Natural killer cell treated with Interleukin-12 subunit alpha and Interleukin-12 subunit beta and Interleukin-15 and Interleukin-18, amount 100 ng/mL, for 72 hours (primary cell): Measurements from ENCODE around the gene RALGDS. TPM values are rescaled to one million over a fixed set of nuclear protein-coding genes. Genes with fewer than 3 reads are reported as not detected.
"Not testable (repeated sequence)": the region's sequence is repeated elsewhere in the genome, so short reads cannot be mapped to it uniquely, and the experiment has no call there.

Experiments used
- ATAC-seq, 2 donors: fragments of 150-1000 bp; cut with Tn5 transposase in 1 of 2; sonication (Bioruptor Pico), chemical (Tn5 transposase) in 1 of 2; 2 replicates each; pipeline ENCODE4 v1.10.0; 2021
- DNase-seq: peaks from one replicate; pipeline ENCODE4 v3.0.0; 2022; ENCODE audit warnings: low spot score
- H3K27ac Mint-ChIP-seq, 2 donors: 1 replicate in 1 of 2; 2 replicates in 1 of 2; pipeline ENCODE4 v1.8.0; 2022; ENCODE audit warnings: mixed read lengths in 2 of 2, mild to moderate bottlenecking in 1 of 2, moderate library complexity in 1 of 2
- H3K27me3 Mint-ChIP-seq, 2 donors: 1 replicate in 1 of 2; 2 replicates in 1 of 2; pipeline ENCODE4 v1.8.0; 2022; ENCODE audit warnings: mixed read lengths in 2 of 2
- H3K36me3 Mint-ChIP-seq: one replicate; pipeline ENCODE4 v1.8.0; 2022; ENCODE audit warnings: mixed read lengths
- H3K4me1 Mint-ChIP-seq, 2 donors: 1 replicate in 1 of 2; 2 replicates in 1 of 2; pipeline ENCODE4 v1.8.0; 2022; ENCODE audit warnings: low read depth in 2 of 2, mixed read lengths in 2 of 2, mild to moderate bottlenecking in 1 of 2
- H3K4me3 Mint-ChIP-seq: one replicate; pipeline ENCODE4 v1.8.0; 2022; ENCODE audit warnings: mixed read lengths
- H3K9me3 Mint-ChIP-seq: 2 replicates; pipeline ENCODE4 v1.8.0; 2022; ENCODE audit warnings: mixed read lengths
- total RNA-seq, 2 donors: library from RNA; stranded (reverse); gene quantifications; one replicate each; pipeline ENCODE4 v1.2.3, GENCODE V29; 2022

The RALGDS gene
- total RNA-seq, 2 donors from 2014 or later = 138 to 159 TPM

DNA sequence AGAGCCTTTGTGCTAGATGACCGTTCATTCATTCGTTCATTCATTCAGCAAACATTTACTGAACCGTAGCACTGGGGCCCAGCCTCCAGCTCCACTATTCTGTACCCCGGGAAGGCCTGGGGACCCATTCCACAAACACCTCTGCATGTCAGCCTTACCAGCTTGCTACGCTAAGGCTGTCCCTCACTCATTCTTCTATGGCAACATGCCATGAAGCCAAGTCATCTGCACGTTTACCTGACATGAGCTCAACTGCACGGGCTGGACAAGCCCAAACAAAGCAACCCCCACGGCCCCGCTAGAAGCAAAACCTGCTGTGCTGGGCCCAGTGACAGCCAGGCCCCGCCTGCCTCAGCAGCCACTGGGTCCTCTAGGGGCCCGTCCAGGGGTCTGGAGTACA, 53.2 kb downstream of the RALGDS start:
- Mint-ChIP-seq H3K4me1 (peaks cover 0 to 2% of the 10 kb centered on the region in 2 donors), H3K36me3 (no peaks in the 10 kb centered on the region), H3K9me3 (no peaks in the 10 kb centered on the region), H3K27ac (no peak overlapping the region), H3K27me3 (no peaks in the 10 kb centered on the region), H3K4me3 (no peak overlapping the region)
- DNase-seq (no peak), ATAC-seq (no peak)

DNA sequence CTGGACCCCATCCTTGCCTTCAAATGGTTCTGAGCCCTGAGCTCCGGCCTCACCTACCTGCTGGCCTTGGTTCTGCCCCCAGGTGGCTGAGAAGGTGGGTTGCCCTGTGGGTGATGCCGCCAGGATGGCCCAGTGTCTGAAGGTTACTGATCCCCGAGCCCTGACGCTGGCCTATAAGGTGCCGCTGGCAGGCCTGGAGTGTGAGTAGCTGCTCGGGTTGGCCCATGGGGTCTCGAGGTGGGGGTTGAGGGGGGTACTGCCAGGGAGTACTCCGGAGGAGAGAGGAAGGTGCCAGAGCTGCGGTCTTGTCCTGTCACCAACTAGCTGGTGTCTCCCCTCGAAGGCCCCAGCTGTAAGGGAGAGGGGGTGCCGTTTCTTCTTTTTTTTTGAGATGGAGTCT, 54.0 kb downstream of the RALGDS start:
- Mint-ChIP-seq H3K4me3 (no peak overlapping the region), H3K9me3 (no peaks in the 10 kb centered on the region), H3K4me1 (peaks cover 0 to 2% of the 10 kb centered on the region in 2 donors), H3K36me3 (no peaks in the 10 kb centered on the region), H3K27me3 (no peaks in the 10 kb centered on the region), H3K27ac (no peak overlapping the region)
- DNase-seq = no peak
- no peak for ATAC-seq

DNA sequence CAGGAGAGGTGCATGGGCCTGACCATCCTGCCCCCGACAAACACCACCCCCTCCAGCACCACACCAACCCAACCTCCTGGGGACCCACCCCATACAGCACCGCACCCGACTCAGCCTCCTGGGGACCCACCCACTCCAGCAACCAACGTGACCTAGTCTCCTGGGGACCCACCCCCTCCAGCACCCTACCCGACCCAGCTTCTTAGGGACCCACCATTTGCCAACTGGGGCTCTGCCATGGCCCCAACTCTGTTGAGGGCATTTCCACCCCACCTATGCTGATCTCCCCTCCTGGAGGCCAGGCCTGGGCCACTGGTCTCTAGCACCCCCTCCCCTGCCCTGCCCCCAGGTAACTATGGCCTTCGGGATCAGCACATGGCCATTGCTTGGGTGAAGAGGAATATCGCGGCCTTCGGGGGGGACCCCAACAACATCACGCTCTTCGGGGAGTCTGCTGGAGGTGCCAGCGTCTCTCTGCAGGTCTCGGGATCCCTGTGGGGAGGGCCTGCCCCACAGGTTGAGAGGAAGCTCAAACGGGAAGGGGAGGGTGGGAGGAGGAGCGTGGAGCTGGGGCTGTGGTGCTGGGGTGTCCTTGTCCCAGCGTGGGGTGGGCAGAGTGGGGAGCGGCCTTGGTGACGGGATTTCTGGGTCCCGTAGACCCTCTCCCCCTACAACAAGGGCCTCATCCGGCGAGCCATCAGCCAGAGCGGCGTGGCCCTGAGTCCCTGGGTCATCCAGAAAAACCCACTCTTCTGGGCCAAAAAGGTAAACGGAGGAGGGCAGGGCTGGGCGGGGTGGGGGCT, 54.7 kb downstream of the RALGDS start:
- Mint-ChIP-seq H3K27ac (no peak overlapping the region), H3K4me3 (no peak overlapping the region), H3K27me3 (no peaks in the 10 kb centered on the region), H3K36me3 (no peaks in the 10 kb centered on the region), H3K4me1 (no peaks in the 10 kb centered on the region), H3K9me3 (no peaks in the 10 kb centered on the region)
- DNase-seq = no peak
- ATAC-seq = no peak

DNA sequence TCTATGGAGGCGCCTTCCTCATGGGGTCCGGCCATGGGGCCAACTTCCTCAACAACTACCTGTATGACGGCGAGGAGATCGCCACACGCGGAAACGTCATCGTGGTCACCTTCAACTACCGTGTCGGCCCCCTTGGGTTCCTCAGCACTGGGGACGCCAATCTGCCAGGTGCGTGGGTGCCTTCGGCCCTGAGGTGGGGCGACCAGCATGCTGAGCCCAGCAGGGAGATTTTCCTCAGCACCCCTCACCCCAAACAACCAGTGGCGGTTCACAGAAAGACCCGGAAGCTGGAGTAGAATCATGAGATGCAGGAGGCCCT, 56.0 kb downstream of the RALGDS start:
- Mint-ChIP-seq H3K4me1 (peaks cover 0 to 3% of the 10 kb centered on the region in 2 donors), H3K36me3 (no peaks in the 10 kb centered on the region), H3K27ac (no peak overlapping the region), H3K27me3 (no peaks in the 10 kb centered on the region), H3K4me3 (no peak overlapping the region), H3K9me3 (no peaks in the 10 kb centered on the region)
- DNase-seq (no peak), ATAC-seq (no peak)

DNA sequence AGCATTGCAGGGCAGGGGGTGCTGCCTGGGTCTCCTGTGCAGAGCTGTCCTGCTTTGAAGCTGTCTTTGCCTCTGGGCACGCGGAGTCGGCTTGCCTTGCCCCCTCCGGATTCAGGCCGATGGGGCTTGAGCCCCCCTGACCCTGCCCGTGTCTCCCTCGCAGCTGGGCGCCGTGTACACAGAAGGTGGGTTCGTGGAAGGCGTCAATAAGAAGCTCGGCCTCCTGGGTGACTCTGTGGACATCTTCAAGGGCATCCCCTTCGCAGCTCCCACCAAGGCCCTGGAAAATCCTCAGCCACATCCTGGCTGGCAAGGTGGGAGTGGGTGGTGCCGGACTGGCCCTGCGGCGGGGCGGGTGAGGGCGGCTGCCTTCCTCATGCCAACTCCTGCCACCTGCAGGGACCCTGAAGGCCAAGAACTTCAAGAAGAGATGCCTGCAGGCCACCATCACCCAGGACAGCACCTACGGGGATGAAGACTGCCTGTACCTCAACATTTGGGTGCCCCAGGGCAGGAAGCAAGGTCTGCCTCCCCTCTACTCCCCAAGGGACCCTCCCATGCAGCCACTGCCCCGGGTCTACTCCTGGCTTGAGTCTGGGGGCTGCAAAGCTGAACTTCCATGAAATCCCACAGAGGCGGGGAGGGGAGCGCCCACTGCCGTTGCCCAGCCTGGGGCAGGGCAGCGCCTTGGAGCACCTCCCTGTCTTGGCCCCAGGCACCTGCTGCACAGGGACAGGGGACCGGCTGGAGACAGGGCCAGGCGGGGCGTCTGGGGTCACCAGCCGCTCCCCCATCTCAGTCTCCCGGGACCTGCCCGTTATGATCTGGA, 56.6 kb downstream of the RALGDS start:
- no peaks in the 10 kb centered on the region for H3K9me3 Mint-ChIP-seq
- ATAC-seq (no peak), DNase-seq (no peak)
- H3K27me3 Mint-ChIP-seq = no peaks in the 10 kb centered on the region
- H3K27ac Mint-ChIP-seq = no peak overlapping the region
- peaks cover 4 to 8% of the 10 kb centered on the region in 2 donors for H3K4me1 Mint-ChIP-seq
- H3K36me3 Mint-ChIP-seq = no peaks in the 10 kb centered on the region
- no peak overlapping the region for H3K4me3 Mint-ChIP-seq

DNA sequence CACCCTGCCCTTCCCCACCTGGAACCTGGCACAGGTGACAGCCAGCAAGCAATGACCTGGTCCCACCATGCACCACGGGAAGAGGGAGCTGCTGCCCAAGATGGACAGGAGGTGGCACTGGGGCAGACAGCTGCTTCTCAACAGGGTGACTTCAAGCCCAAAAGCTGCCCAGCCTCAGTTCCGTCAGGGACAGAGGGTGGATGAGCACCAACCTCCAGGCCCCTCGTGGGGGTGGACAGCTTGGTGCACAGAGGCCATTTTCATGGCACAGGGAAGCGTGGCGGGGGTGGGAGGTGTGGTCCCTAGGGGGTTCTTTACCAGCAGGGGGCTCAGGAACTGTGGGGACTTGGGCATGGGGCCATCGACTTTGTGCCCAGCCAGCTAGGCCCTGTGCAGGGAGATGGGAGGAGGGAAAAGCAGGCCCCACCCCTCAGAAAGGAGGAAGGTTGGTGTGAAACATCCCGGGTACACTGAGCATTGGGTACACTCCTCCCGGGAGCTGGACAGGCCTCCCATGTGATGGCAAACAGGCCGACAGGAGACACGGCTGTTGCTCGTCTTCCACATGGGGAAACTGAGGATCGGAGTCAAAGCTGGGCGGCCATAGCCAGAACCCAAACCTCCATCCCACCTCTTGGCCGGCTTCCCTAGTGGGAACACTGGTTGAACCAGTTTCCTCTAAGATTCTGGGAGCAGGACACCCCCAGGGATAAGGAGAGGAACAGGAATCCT, 57.4 kb downstream of the RALGDS start:
- Mint-ChIP-seq H3K27me3 (no peaks in the 10 kb centered on the region), H3K4me1 (peaks cover 12 to 16% of the 10 kb centered on the region in 2 donors), H3K4me3 (no peak overlapping the region), H3K9me3 (no peaks in the 10 kb centered on the region), H3K27ac (no peak overlapping the region), H3K36me3 (no peaks in the 10 kb centered on the region)
- DNase-seq (no peak), ATAC-seq (no peak)

DNA sequence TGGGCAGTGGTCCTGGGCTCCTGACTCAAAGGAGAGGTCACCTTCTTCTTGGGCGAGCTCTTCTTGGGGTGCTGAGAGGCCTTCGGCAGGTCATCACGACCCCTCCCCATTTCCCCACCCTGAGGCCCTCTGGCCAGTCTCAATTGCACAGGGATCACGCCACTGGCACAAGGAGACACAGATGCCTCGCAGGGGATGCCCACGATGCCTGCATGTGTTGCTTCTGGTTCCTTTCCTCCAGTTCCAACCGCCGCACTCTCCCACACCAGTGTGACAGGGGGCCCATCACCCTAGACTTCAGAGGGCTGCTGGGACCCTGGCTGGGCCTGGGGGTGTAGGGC, 57.9 kb downstream of the RALGDS start:
- no peak overlapping the region for H3K4me3 Mint-ChIP-seq
- no peaks in the 10 kb centered on the region for H3K27me3 Mint-ChIP-seq
- DNase-seq = no peak
- no peaks in the 10 kb centered on the region for H3K36me3 Mint-ChIP-seq
- H3K4me1 Mint-ChIP-seq = peaks cover 18 to 21% of the 10 kb centered on the region in 2 donors
- no peak for ATAC-seq
- H3K27ac Mint-ChIP-seq = no peak overlapping the region
- H3K9me3 Mint-ChIP-seq = no peaks in the 10 kb centered on the region

DNA sequence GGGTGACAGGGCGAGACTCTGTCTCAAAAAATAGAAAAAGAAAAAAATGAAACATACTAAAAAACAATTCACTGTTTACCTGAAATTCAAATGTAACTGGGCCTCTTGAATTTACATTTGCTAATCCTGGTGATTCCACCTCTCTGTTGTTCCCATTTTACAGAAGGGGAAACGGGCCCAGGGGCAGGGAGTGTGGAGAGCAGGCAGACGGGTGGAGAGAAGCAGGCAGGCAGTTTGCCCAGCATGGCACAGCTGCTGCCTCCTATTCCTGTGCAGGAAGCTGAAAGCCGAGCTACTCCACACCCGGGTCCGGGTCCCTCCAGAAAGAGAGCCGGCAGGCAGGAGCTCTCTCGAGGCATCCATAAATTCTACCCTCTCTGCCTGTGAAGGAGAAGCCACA, 58.5 kb downstream of the RALGDS start:
- not testable (repeated sequence) for H3K27me3 Mint-ChIP-seq, ATAC-seq, DNase-seq, H3K9me3 Mint-ChIP-seq, H3K27ac Mint-ChIP-seq, H3K36me3 Mint-ChIP-seq, H3K4me3 Mint-ChIP-seq
- peaks cover 21 to 23% of the 10 kb centered on the region in 2 donors for H3K4me1 Mint-ChIP-seq

DNA sequence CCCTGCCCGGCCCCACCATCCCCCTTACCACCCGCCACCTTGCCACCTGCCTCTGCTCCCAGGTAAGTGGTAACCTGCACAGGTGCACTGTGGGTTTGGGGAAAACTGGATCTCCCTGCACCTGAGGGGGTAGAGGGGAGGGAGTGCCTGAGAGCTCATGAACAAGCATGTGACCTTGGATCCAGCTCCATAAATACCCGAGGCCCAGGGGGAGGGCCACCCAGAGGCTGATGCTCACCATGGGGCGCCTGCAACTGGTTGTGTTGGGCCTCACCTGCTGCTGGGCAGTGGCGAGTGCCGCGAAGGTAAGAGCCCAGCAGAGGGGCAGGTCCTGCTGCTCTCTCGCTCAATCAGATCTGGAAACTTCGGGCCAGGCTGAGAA, 59.3 kb downstream of the RALGDS start, which contains the start of gene CEL:
Gene CEL (plus strand): TSS at position 218 of the 382 bp plus-strand sequence. CDS start 22 bp downstream, at position 240.
- H3K4me3 Mint-ChIP-seq, DNase-seq, ATAC-seq, H3K9me3 Mint-ChIP-seq, H3K27ac Mint-ChIP-seq, H3K36me3 Mint-ChIP-seq, H3K27me3 Mint-ChIP-seq: not testable (repeated sequence)
- H3K4me1 Mint-ChIP-seq = peaks cover 21 to 23% of the 10 kb centered on the region in 2 donors

DNA sequence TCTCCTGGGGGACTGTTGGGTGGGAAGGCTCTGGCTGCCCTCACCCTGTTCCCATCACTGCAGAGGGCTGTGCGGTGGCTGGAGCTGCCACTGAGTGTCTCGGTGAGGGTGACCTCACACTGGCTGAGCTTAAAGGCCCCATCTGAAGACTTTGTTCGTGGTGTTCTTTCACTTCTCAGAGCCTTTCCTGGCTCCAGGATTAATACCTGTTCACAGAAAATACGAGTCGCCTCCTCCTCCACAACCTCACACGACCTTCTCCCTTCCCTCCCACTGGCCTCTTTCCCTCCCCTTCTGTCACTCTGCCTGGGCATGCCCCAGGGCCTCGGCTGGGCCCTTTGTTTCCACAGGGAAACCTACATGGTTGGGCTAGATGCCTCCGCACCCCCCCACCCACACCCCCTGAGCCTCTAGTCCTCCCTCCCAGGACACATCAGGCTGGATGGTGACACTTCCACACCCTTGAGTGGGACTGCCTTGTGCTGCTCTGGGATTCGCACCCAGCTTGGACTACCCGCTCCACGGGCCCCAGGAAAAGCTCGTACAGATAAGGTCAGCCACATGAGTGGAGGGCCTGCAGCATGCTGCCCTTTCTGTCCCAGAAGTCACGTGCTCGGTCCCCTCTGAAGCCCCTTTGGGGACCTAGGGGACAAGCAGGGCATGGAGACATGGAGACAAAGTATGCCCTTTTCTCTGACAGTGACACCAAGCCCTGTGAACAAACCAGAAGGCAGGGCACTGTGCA, 59.8 kb downstream of the RALGDS start:
- peaks cover 21 to 23% of the 10 kb centered on the region in 2 donors for H3K4me1 Mint-ChIP-seq
- DNase-seq, H3K36me3 Mint-ChIP-seq, H3K27me3 Mint-ChIP-seq, H3K9me3 Mint-ChIP-seq, H3K4me3 Mint-ChIP-seq, H3K27ac Mint-ChIP-seq, ATAC-seq: not testable (repeated sequence)

DNA sequence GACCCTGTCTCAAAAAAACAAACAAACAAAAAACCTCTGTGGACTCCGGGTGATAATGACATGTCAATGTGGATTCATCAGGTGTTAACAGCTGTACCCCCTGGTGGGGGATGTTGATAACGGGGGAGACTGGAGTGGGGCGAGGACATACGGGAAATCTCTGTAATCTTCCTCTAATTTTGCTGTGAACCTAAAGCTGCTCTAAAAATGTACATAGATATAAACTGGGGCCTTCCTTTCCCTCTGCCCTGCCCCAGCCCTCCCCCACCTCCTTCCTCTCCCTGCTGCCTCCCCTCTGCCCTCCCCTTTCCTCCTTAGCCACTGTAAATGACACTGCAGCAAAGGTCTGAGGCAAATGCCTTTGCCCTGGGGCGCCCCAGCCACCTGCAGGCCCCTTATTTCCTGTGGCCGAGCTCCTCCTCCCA, 60.6 kb downstream of the RALGDS start:
- Mint-ChIP-seq H3K4me1 (peaks cover 21 to 23% of the 10 kb centered on the region in 2 donors), H3K4me3 (no peak overlapping the region), H3K9me3 (no peaks in the 10 kb centered on the region), H3K36me3 (no peaks in the 10 kb centered on the region), H3K27ac (no peak overlapping the region), H3K27me3 (no peaks in the 10 kb centered on the region)
- DNase-seq (no peak), ATAC-seq (no peak)

DNA sequence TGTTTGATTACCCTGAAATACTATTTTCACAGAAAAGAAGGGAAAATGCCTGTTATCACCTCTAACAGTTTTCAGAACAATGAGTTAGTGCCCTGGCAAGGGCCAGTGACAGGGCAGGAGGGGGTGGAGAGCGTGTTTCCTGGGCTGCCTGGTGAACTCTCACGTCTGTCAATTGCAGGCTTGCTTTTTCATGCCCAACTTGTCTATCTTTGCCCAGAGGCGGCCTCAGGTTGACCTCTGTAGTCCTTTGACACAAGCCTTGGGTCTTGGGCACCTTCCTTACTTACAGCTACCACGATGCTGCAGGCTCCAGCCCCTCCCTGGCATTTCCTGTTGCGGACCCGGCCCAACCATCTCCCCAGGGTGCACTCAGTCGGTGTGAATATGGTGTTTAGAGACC, 61.4 kb downstream of the RALGDS start:
- Mint-ChIP-seq H3K27ac (peak overlapping the region in 1 of 2 donors; percentile 60), H3K27me3 (no peaks in the 10 kb centered on the region), H3K4me3 (peak overlapping the region; percentile 60), H3K4me1 (peaks cover 21 to 23% of the 10 kb centered on the region in 2 donors), H3K9me3 (no peaks in the 10 kb centered on the region), H3K36me3 (no peaks in the 10 kb centered on the region)
- no peak for ATAC-seq
- DNase-seq = no peak

DNA sequence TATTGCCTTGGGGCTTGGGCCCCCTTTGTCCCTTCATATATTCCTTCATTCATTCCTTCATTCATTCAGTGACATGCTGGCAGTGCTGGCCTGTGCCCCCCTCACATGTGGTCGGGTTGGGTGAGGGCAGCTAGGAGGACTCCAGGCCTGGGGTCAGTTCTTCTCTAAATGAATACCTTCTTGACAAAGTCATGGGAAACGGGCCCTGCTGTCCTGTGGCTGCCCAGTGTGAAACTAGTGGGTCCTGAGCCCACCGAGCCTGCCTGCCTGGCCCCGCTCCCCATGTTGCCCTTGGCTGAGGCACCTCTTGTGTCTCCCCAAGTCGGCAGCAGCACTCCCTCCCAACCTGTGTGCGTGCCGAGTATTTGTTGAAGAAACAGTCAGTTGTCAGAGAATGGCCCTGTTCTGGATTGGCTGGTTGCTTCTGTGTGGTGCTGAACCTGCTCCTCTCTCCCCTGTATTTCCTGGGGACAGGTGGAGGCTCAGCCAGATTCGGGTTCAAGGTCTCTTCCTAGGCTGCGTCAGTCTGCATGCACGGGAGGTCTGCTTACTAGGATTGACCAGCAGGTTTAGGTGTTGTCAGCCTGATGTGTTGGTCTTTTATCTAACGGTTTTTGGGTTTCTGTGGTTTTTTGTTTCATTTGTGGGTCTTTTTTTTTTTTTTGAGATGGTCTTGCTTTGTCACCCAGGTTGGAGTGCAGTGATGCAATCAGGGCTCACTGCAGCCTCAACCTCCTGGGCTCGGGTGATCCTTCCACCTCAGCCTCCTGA, 62.3 kb downstream of the RALGDS start:
- peak overlapping the region; percentile 60 for H3K4me3 Mint-ChIP-seq
- DNase-seq = no peak
- peak overlapping the region in 1 of 2 donors; percentile 60 for H3K27ac Mint-ChIP-seq
- ATAC-seq = peak; percentile 36 to 38
- H3K27me3 Mint-ChIP-seq = no peaks in the 10 kb centered on the region
- peaks cover 21 to 23% of the 10 kb centered on the region in 2 donors for H3K4me1 Mint-ChIP-seq
- no peaks in the 10 kb centered on the region for H3K9me3 Mint-ChIP-seq
- no peaks in the 10 kb centered on the region for H3K36me3 Mint-ChIP-seq
